Natural killer cell (primary cell): Measurements from ENCODE around the gene LRP5. TPM values are rescaled to one million over a fixed set of nuclear protein-coding genes. Genes with fewer than 3 reads are reported as not detected.
"Not testable (repeated sequence)": the region's sequence is repeated elsewhere in the genome, so short reads cannot be mapped to it uniquely, and the experiment has no call there.

Experiments
- ATAC-seq, 3 donors: fragments of 150-1000 bp in 2 of 3; fragments of 200-7000 bp in 1 of 3; cut with Tn5 transposase; 1 replicate in 1 of 3; 2 replicates in 2 of 3; pipeline ENCODE4 v1.10.0; 2021; ENCODE audit warnings: mild to moderate bottlenecking in 2 of 3, moderate library complexity in 2 of 3
- DNase-seq, 2 donors: peaks; one replicate each; pipeline versions ENCODE4 v3.0.0 to v3.0.0-alpha.2; 2013 to 2021; ENCODE audit warnings: mixed read lengths in 1 of 2
- H3K27ac ChIP-seq: one replicate; pipeline ENCODE4 v1.5.1; 2013; ENCODE audit warnings: mild to moderate bottlenecking, low read length
- H3K27me3 ChIP-seq: one replicate; pipeline ENCODE4 v1.6.1; 2013; ENCODE audit warnings: low read length; ENCODE audit not compliant: control insufficient read depth, insufficient read depth
- H3K36me3 ChIP-seq: one replicate; pipeline ENCODE4 v1.6.1; 2013; ENCODE audit warnings: low read length; ENCODE audit not compliant: control insufficient read depth, insufficient read depth
- H3K4me1 ChIP-seq: one replicate; pipeline ENCODE4 v1.6.1; 2013; ENCODE audit warnings: low read length; ENCODE audit not compliant: control insufficient read depth, insufficient read depth
- H3K4me3 ChIP-seq: one replicate; pipeline ENCODE4 v1.5.1; 2013; ENCODE audit warnings: low read length
- H3K9me3 ChIP-seq: one replicate; pipeline ENCODE4 v1.6.1; 2013; ENCODE audit warnings: low read length; ENCODE audit not compliant: control insufficient read depth, insufficient read depth
- H3K27ac Mint-ChIP-seq, 2 donors: one replicate each; pipeline ENCODE4 v1.8.0; 2022; ENCODE audit warnings: mild to moderate bottlenecking in 2 of 2, mixed read lengths in 2 of 2, moderate library complexity in 1 of 2
- H3K27me3 Mint-ChIP-seq, 2 donors: one replicate each; pipeline ENCODE4 v1.8.0; 2022; ENCODE audit warnings: low read depth in 2 of 2, mixed read lengths in 2 of 2
- H3K36me3 Mint-ChIP-seq: one replicate; pipeline ENCODE4 v1.8.0; 2022; ENCODE audit warnings: mixed read lengths
- H3K4me1 Mint-ChIP-seq, 2 donors: one replicate each; pipeline ENCODE4 v1.8.0; 2022; ENCODE audit warnings: mixed read lengths in 2 of 2
- H3K4me3 Mint-ChIP-seq: one replicate; pipeline ENCODE4 v1.8.0; 2022; ENCODE audit warnings: mild to moderate bottlenecking, moderate library complexity, mixed read lengths
- H3K9me3 Mint-ChIP-seq, 2 donors: one replicate each; pipeline ENCODE4 v1.8.0; 2022; ENCODE audit warnings: mixed read lengths in 2 of 2
- CTCF ChIP-seq: fragments of 200-600 bp; IDR thresholded peaks from one replicate; pipeline ENCODE4 v1.8.0; 2022; ENCODE audit warnings: antibody characterized with exemption
- WGBS: methylation state at CpG from one replicate; pipeline ENCODE4 v1.1.7; 2013; ENCODE audit warnings: missing lambda C conversion rate; ENCODE audit not compliant: insufficient coverage; 5-methylcytosine and 5-hydroxymethylcytosine counted together
- intact Hi-C: fragments of 100-400 bp; cut with micrococcal nuclease; formaldehyde crosslinking; loops from one replicate; pipeline ENCODE4 v1.14.2; 2022
- total RNA-seq, 4 donors: library from RNA; stranded (reverse); fragments of 120-200 nt in 1 of 4; gene quantifications; one replicate each; pipeline versions ENCODE4 v1.2.3 to v1.2.4, GENCODE V29; 2013 to 2022

The LRP5 gene
- total RNA-seq, 3 donors from 2014 or later (not counting 1 experiment from before 2014, with no cell fraction given): 0.36 to 1.3 (median 0.89) TPM

GRCh38 chr11:68297812-68298658 is 14.4 kb upstream of the LRP5 start:
- no peak overlapping the region for H3K27ac ChIP-seq
- H3K36me3 ChIP-seq: no peaks in the 10 kb centered on the region
- no peaks in the 10 kb centered on the region for H3K9me3 Mint-ChIP-seq
- DNase-seq (peak; percentile 80 to 82), ATAC-seq (peak; percentile 92 to 100 (median 100))
- no peaks in the 10 kb centered on the region for H3K9me3 ChIP-seq
- H3K36me3 Mint-ChIP-seq: no peaks in the 10 kb centered on the region
- no peak overlapping the region for H3K4me3 Mint-ChIP-seq
- no peaks in the 10 kb centered on the region for H3K4me1 Mint-ChIP-seq
- H3K27me3 Mint-ChIP-seq: no peaks in the 10 kb centered on the region
- H3K4me3 ChIP-seq: no peak overlapping the region
- TF ChIP-seq CTCF: peak; percentile 98
- H3K4me1 ChIP-seq: peaks cover 10% of the 10 kb centered on the region
- no peak overlapping the region for H3K27ac Mint-ChIP-seq
- H3K27me3 ChIP-seq: peaks cover 4% of the 10 kb centered on the region
- intact Hi-C loops: loop anchor here (1.0 kb wide), 1 partner anchor 41 kb away; no protein-coding TSS in a partner anchor
- 30% methylated on average over 40 of the region's 40 CpGs for WGBS

GRCh38 chr11:68298659-68299516 is 13.5 kb upstream of the LRP5 start:
- intact Hi-C loops: no loop called here
- ATAC-seq (no peak), DNase-seq (no peak)
- H3K36me3 Mint-ChIP-seq: no peaks in the 10 kb centered on the region
- Histone ChIP-seq H3K36me3 (no peaks in the 10 kb centered on the region), H3K27ac (no peak overlapping the region), H3K9me3 (no peaks in the 10 kb centered on the region), H3K4me3 (no peak overlapping the region), H3K27me3 (peaks cover 4% of the 10 kb centered on the region), H3K4me1 (peaks cover 10% of the 10 kb centered on the region)
- TF ChIP-seq CTCF: no peak
- H3K27ac Mint-ChIP-seq: no peak overlapping the region
- no peaks in the 10 kb centered on the region for H3K27me3 Mint-ChIP-seq
- H3K4me3 Mint-ChIP-seq: no peak overlapping the region
- WGBS: 76% methylated on average over 15 of the region's 15 CpGs
- no peaks in the 10 kb centered on the region for H3K9me3 Mint-ChIP-seq
- no peaks in the 10 kb centered on the region for H3K4me1 Mint-ChIP-seq

- intact Hi-C loops, H3K36me3 ChIP-seq: not testable (repeated sequence)
Observed at GRCh38 chr11:68299517-68299879, 12.9 kb upstream of the LRP5 start.

More at GRCh38 chr11:68299517-68299879, 12.9 kb upstream of the LRP5 start:
- H3K4me1 Mint-ChIP-seq, H3K36me3 Mint-ChIP-seq, H3K27ac Mint-ChIP-seq, DNase-seq, H3K9me3 Mint-ChIP-seq, H3K9me3 ChIP-seq, H3K4me3 ChIP-seq, H3K27me3 Mint-ChIP-seq, H3K27me3 ChIP-seq, H3K4me3 Mint-ChIP-seq, H3K27ac ChIP-seq, ATAC-seq: not testable (repeated sequence)
- 90% methylated on average over 9 of the region's 9 CpGs for WGBS
- peaks cover 10% of the 10 kb centered on the region for H3K4me1 ChIP-seq
